CD4-positive, alpha-beta T cell (primary cell): Measurements from ENCODE around the gene GPR42. TPM values are rescaled to one million over a fixed set of nuclear protein-coding genes. Genes with fewer than 3 reads are reported as not detected.

Experiments
- ATAC-seq: fragments of 200-7000 bp; cut with Tn5 transposase; one replicate; pipeline ENCODE4 v1.10.0; 2022; ENCODE audit warnings: mild to moderate bottlenecking; ENCODE audit not compliant: poor library complexity
- CTCF ChIA-PET: fragments of 350-600 bp; sonication (Branson Sonifier 250); formaldehyde crosslinking; loops from one replicate; lab custom pipeline; 2021; ENCODE audit warnings: antibody characterized with exemption, inconsistent platforms; lab: Charles Lee
- POLR2A ChIA-PET: fragments of 350-600 bp; sonication (Branson Sonifier 250); formaldehyde crosslinking; loops from one replicate; lab custom pipeline; 2021; ENCODE audit warnings: antibody characterized with exemption, inconsistent platforms; lab: Charles Lee
- DNase-seq, 14 experiments: peaks; one replicate each; pipeline ENCODE4 v3.0.0-alpha.2; 2013 to 2020; ENCODE audit warnings: mixed read lengths in 2 of 14
- H3K27ac ChIP-seq, 2 donors: one replicate each; pipeline versions ENCODE4 v1.5.1 to v1.7.0; 2013; ENCODE audit warnings: low read length in 2 of 2, low read depth in 1 of 2, mild to moderate bottlenecking in 1 of 2
- H3K27me3 ChIP-seq, 2 experiments: 1 replicate in 1 of 2; 2 replicates in 1 of 2; pipeline versions ENCODE4 v1.6.1 to v1.7.0; 2013; ENCODE audit warnings: low read length in 2 of 2, control low read depth in 1 of 2, mild to moderate bottlenecking in 1 of 2, moderate library complexity in 1 of 2; ENCODE audit not compliant: insufficient read depth in 2 of 2, control insufficient read depth in 1 of 2
- H3K36me3 ChIP-seq: one replicate; pipeline ENCODE4 v1.6.1; 2013; ENCODE audit warnings: low read length, control low read depth; ENCODE audit not compliant: insufficient read depth
- H3K4me1 ChIP-seq: one replicate; pipeline ENCODE4 v1.6.1; 2013; ENCODE audit warnings: low read length, control low read depth; ENCODE audit not compliant: insufficient read depth
- H3K4me3 ChIP-seq: one replicate; pipeline ENCODE4 v1.5.1; 2013; ENCODE audit warnings: mild to moderate bottlenecking, low read length, moderate library complexity
- H3K9me3 ChIP-seq, 2 experiments: 1 replicate in 1 of 2; 2 replicates in 1 of 2; pipeline versions ENCODE4 v1.6.1 to v1.7.0; 2013; ENCODE audit warnings: low read length in 2 of 2, mild to moderate bottlenecking in 2 of 2, control low read depth in 1 of 2, moderate library complexity in 1 of 2; ENCODE audit not compliant: control insufficient read depth in 1 of 2, insufficient read depth in 1 of 2
- H3K27ac Mint-ChIP-seq: one replicate; pipeline ENCODE4 v1.8.0; 2020; ENCODE audit warnings: mixed read lengths
- H3K27me3 Mint-ChIP-seq: one replicate; pipeline ENCODE4 v1.8.0; 2021; ENCODE audit warnings: mixed read lengths
- H3K36me3 Mint-ChIP-seq: one replicate; pipeline ENCODE4 v1.8.0; 2021; ENCODE audit warnings: low read depth, mixed read lengths
- H3K4me1 Mint-ChIP-seq: one replicate; pipeline ENCODE4 v1.8.0; 2021; ENCODE audit warnings: low read depth, mixed read lengths
- H3K4me3 Mint-ChIP-seq: one replicate; pipeline ENCODE4 v1.8.0; 2020; ENCODE audit warnings: mild to moderate bottlenecking, mixed read lengths
- H3K9me3 Mint-ChIP-seq: one replicate; pipeline ENCODE4 v1.8.0; 2020; ENCODE audit warnings: mixed read lengths
- CTCF ChIP-seq: fragments of 200-600 bp; IDR thresholded peaks from one replicate; pipeline ENCODE4 v1.8.0; 2022; ENCODE audit warnings: antibody characterized with exemption, mild to moderate bottlenecking
- intact Hi-C, 2 experiments: fragments of 100-400 bp; cut with DNase I in 1 of 2; cut with micrococcal nuclease in 1 of 2; formaldehyde crosslinking; loops; one replicate each; pipeline versions ENCODE4 v1.15.1 to v1.9.0; 2023 to 2025; cut with DNase I, micrococcal nuclease
- total RNA-seq, 174 experiments: library from RNA in 2 of 174; stranded (reverse) in 2 of 174; gene quantifications; one replicate each; pipeline ENCODE4 v1.2.3 and lab custom pipeline; 2021 to 2026

GPR42 gene
- total RNA-seq, 2 experiments from 2014 or later, result 0.14 TPM; not detected in 1

GRCh38 chr19:35408284-35409171 is 37.7 kb downstream of the GPR42 start:
- POLR2A ChIA-PET, result no interaction called here

GRCh38 chr19:35409191-35409590 is 38.3 kb downstream of the GPR42 start:
- intact Hi-C loops, result no loop called here
- no peak overlapping the region for H3K27ac ChIP-seq
- CTCF ChIA-PET, result no interaction called here
- H3K36me3 Mint-ChIP-seq, result no peaks in the 10 kb centered on the region
- no peak for ATAC-seq
- H3K4me3 ChIP-seq, result no peak overlapping the region
- H3K4me1 Mint-ChIP-seq, result no peaks in the 10 kb centered on the region
- no peaks in the 10 kb centered on the region for H3K9me3 ChIP-seq
- DNase-seq, result no peak
- peaks cover 0 to 11% of the 10 kb centered on the region in 2 experiments for H3K27me3 ChIP-seq
- peaks cover 28% of the 10 kb centered on the region for H3K27me3 Mint-ChIP-seq
- no peak for TF ChIP-seq CTCF
- no peaks in the 10 kb centered on the region for H3K9me3 Mint-ChIP-seq
- POLR2A ChIA-PET, result no interaction called here
- no peak overlapping the region for H3K27ac Mint-ChIP-seq
- H3K4me1 ChIP-seq, result no peaks in the 10 kb centered on the region
- H3K4me3 Mint-ChIP-seq, result no peak overlapping the region
- H3K36me3 ChIP-seq, result no peaks in the 10 kb centered on the region

More at GRCh38 chr19:35408284-35409171, 37.7 kb downstream of the GPR42 start:
- Histone ChIP-seq H3K27me3 (peaks cover 0 to 4% of the 10 kb centered on the region in 2 experiments), H3K27ac (no peak overlapping the region), H3K36me3 (no peaks in the 10 kb centered on the region), H3K4me3 (no peak overlapping the region), H3K9me3 (no peaks in the 10 kb centered on the region), H3K4me1 (no peaks in the 10 kb centered on the region)
- ATAC-seq, result no peak
- Mint-ChIP-seq H3K36me3 (no peaks in the 10 kb centered on the region), H3K4me3 (no peak overlapping the region), H3K27me3 (peaks cover 26% of the 10 kb centered on the region), H3K4me1 (no peaks in the 10 kb centered on the region), H3K9me3 (no peaks in the 10 kb centered on the region), H3K27ac (no peak overlapping the region)
- CTCF ChIA-PET, result no interaction called here
- TF ChIP-seq CTCF, result no peak
- intact Hi-C loops, result no loop called here
- DNase-seq, result no peak

- Mint-ChIP-seq H3K36me3 (no peaks in the 10 kb centered on the region), H3K4me3 (no peak overlapping the region), H3K27me3 (peaks cover 28% of the 10 kb centered on the region), H3K4me1 (no peaks in the 10 kb centered on the region), H3K27ac (no peak overlapping the region), H3K9me3 (no peaks in the 10 kb centered on the region)
- POLR2A ChIA-PET, result no interaction called here
- Histone ChIP-seq H3K4me1 (no peaks in the 10 kb centered on the region), H3K27ac (no peak overlapping the region), H3K36me3 (no peaks in the 10 kb centered on the region), H3K4me3 (no peak overlapping the region), H3K27me3 (peaks cover 0 to 14% of the 10 kb centered on the region in 2 experiments), H3K9me3 (no peaks in the 10 kb centered on the region)
- ATAC-seq, result no peak
- DNase-seq, result no peak
- intact Hi-C loops, result no loop called here
- TF ChIP-seq CTCF, result no peak
- CTCF ChIA-PET, result no interaction called here
Measured at GRCh38 chr19:35410487-35410886, 39.6 kb downstream of the GPR42 start.
